ENCODE data around the gene GLI2.

DNA sequence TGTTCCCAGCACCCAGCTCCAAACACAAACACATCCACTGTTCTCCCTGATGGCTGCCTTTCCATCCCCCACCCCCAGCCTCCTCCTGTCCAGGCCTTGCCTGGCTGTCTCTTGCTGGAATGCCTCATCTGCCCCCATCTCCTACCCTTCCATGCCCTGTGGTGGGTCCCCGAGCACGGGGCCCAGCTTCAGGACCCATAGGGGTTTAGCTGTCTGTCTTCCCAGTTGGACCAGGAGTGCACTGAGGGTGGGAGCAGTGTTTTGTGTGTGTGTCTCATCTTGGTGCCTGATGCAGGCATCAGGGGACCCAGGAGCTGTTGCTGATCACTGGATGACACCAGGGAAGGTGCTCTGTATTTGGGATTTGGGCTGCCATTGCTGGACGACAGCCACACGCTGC lies 34.5 kb downstream of the GLI2 start:
- TF ChIP-seq, protein P1, sequence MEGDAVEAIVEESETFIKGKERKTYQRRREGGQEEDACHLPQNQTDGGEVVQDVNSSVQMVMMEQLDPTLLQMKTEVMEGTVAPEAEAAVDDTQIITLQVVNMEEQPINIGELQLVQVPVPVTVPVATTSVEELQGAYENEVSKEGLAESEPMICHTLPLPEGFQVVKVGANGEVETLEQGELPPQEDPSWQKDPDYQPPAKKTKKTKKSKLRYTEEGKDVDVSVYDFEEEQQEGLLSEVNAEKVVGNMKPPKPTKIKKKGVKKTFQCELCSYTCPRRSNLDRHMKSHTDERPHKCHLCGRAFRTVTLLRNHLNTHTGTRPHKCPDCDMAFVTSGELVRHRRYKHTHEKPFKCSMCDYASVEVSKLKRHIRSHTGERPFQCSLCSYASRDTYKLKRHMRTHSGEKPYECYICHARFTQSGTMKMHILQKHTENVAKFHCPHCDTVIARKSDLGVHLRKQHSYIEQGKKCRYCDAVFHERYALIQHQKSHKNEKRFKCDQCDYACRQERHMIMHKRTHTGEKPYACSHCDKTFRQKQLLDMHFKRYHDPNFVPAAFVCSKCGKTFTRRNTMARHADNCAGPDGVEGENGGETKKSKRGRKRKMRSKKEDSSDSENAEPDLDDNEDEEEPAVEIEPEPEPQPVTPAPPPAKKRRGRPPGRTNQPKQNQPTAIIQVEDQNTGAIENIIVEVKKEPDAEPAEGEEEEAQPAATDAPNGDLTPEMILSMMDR (IDR thresholded peaks at IDR 0.05), result no peak
- TF ChIP-seq POLR2AphosphoS5 (IDR thresholded peaks at IDR 0.05) (no peak), POLR2A (IDR thresholded peaks at IDR 0.05) (no peak)
